Ishikawa (cell line): Measurements from ENCODE around the gene KIZ.

Source experiments
- CEBPB ChIP-seq: IDR thresholded peaks from 2 replicates; pipeline ENCODE4 v1.6.1; 2012
- CREB1 ChIP-seq: IDR thresholded peaks from 2 replicates; pipeline ENCODE4 v1.6.1; 2012; ENCODE audit warnings: low read depth
- EGR1 ChIP-seq: IDR thresholded peaks from 2 replicates; pipeline ENCODE4 v1.6.1; 2012
- EP300 ChIP-seq: IDR thresholded peaks from 2 replicates; pipeline ENCODE4 v1.6.1; 2012; ENCODE audit warnings: borderline replicate concordance
- FOXM1 ChIP-seq: IDR thresholded peaks from 2 replicates; pipeline ENCODE4 v1.6.1; 2012; ENCODE audit warnings: low read depth, borderline replicate concordance
- NFIC ChIP-seq: IDR thresholded peaks from 2 replicates; pipeline ENCODE4 v1.6.1; 2012
- RAD21 ChIP-seq: IDR thresholded peaks from 2 replicates; pipeline ENCODE4 v1.6.1; 2012; ENCODE audit warnings: low read depth
- REST ChIP-seq: IDR thresholded peaks from 2 replicates; pipeline ENCODE4 v1.6.1; 2012; ENCODE audit warnings: low read depth, mild to moderate bottlenecking
- TAF1 ChIP-seq: IDR thresholded peaks from 2 replicates; pipeline ENCODE4 v1.6.1; 2012; ENCODE audit warnings: low read depth, mild to moderate bottlenecking
- TCF12 ChIP-seq: IDR thresholded peaks from 2 replicates; pipeline ENCODE4 v1.6.1; 2012; ENCODE audit warnings: low read depth
- TEAD4 ChIP-seq: IDR thresholded peaks from 2 replicates; pipeline ENCODE4 v1.6.1; 2012
- YY1 ChIP-seq: IDR thresholded peaks from 2 replicates; pipeline ENCODE4 v1.6.1; 2012; ENCODE audit warnings: low read depth
- ZBTB7A ChIP-seq: IDR thresholded peaks from 2 replicates; pipeline ENCODE4 v1.6.1; 2012; ENCODE audit warnings: low read depth
- TF ChIP-seq, protein P1 (sequence below): IDR thresholded peaks from 2 replicates; pipeline ENCODE4 v1.6.1; 2012
- TF ChIP-seq, protein P2 (sequence below): IDR thresholded peaks from 2 replicates; pipeline ENCODE4 v1.6.1; 2012

The KIZ gene

DNA sequence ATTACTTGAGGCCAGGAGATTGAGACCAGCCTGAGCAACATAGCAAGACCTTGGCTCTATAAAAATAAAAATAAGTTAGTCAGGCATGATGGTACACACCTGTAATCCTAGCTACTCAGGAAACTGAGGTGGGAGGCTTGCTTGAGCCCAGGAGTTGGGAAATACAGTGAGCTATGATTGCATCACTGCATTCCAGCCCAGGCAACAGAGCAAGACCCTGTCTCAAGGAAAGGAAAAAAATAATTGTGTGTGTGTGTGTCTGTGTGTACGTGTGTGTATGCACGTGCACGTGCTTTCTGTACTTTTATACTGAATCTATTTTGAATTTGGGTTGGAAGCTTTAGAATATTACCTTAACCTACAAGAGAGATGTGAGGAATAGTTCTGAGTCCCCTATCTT is 58.9 kb downstream of the KIZ start:
- TF ChIP-seq TEAD4: peak; percentile 41
- TF ChIP-seq CEBPB: peak; percentile 90
- TF ChIP-seq YY1: no peak

DNA sequence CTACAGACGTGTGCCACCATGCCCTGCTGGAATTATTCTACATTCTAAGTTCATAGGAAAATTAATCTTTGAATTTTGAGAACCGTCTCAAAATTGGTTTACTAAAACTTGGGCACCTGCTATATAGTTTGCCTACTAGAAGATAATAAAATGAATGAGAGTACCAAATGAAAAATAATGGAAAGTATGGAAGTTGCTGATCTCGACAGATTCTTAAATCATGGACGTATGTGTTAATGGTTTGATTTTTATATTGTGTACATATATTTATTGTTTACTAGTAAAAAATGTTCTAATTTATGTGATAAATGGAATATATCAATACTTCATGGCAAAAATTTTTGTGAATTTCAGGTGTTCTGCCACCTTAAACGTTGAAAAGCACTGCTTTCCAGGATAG is 60.0 kb downstream of the KIZ start:
- TF ChIP-seq, protein P1, sequence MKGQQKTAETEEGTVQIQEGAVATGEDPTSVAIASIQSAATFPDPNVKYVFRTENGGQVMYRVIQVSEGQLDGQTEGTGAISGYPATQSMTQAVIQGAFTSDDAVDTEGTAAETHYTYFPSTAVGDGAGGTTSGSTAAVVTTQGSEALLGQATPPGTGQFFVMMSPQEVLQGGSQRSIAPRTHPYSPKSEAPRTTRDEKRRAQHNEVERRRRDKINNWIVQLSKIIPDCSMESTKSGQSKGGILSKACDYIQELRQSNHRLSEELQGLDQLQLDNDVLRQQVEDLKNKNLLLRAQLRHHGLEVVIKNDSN: no peak
- TF ChIP-seq RAD21 (no peak), CREB1 (no peak), EP300 (no peak), EGR1 (no peak), REST (no peak), CEBPB (no peak), TEAD4 (no peak), ZBTB7A (no peak), TCF12 (no peak), NFIC (no peak), FOXM1 (no peak), YY1 (no peak), TAF1 (no peak)
- TF ChIP-seq, protein P2, sequence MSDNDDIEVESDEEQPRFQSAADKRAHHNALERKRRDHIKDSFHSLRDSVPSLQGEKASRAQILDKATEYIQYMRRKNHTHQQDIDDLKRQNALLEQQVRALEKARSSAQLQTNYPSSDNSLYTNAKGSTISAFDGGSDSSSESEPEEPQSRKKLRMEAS: no peak

GRCh38 chr20:21189761-21190523 is 64.1 kb downstream of the KIZ start:
- no peak for TF ChIP-seq CREB1
- TF ChIP-seq FOXM1: no peak
- TF ChIP-seq REST: no peak
- no peak for TF ChIP-seq TEAD4
- TF ChIP-seq EP300: no peak
- TF ChIP-seq, protein P2: no peak
- no peak for TF ChIP-seq YY1
- TF ChIP-seq TCF12: no peak
- TF ChIP-seq CEBPB: no peak
- no peak for TF ChIP-seq NFIC
- no peak for TF ChIP-seq EGR1
- no peak for TF ChIP-seq ZBTB7A
- TF ChIP-seq RAD21: no peak
- TF ChIP-seq, protein P1: no peak
- no peak for TF ChIP-seq TAF1

- TF ChIP-seq TEAD4 (no peak), CEBPB (no peak), RAD21 (no peak), EGR1 (no peak), NFIC (no peak), FOXM1 (no peak), YY1 (no peak), EP300 (no peak), TCF12 (no peak)
- TF ChIP-seq, protein P2: no peak
- TF ChIP-seq, protein P1: no peak
These were observed 65.0 kb downstream of the KIZ start for GRCh38 chr20:21190869-21191268.

DNA sequence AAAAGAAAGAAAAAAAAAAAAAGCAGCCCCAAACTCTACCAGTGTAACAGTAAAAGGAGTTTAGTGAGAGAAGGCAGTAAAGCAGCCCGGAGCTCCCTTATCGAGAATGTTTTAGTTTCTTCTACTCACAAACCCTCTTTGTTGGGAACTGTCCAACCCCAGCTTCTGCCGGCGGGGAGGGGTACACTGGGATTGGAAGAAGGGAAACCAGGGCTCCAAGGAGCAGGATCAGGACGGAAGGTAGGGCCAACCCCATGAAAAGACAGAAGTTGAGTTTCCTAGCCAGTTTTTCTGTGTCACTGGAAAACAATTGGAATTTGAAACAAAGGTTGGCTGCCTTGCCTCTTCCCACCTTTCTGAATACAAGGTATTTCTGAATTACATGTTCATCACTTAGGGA is 66.0 kb downstream of the KIZ start:
- TF ChIP-seq TCF12 (no peak), CEBPB (no peak), NFIC (no peak), TAF1 (no peak), YY1 (no peak), TEAD4 (no peak), REST (no peak), EGR1 (no peak), FOXM1 (no peak), CREB1 (no peak), EP300 (no peak), RAD21 (no peak), ZBTB7A (no peak)
- TF ChIP-seq, protein P1: no peak
- TF ChIP-seq, protein P2: no peak
